ENCODE results near the gene SEMA3G.

The SEMA3G gene

DNA sequence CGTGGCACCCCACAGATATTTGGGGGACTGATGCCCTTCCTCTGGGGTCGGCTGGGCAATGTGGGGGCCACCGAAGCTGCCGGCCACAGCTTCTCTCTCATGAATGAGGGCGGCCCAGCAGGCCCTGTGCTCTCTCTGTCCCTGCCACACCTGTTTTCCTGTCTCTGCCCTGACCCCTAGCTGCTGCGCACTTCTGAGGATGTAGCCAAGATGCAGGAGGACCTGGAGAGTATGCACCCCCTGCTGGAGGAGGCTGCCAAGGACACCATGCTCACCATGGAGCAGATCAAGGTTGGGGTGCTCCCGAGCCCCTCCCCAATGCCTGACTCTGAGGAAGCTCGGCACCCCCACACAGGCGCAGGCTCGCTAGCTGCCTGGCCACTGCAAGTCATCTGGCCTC is 59.7 kb downstream of the SEMA3G start:
- no peak overlapping the region for H3K27ac ChIP-seq (ENCODE audit: low read length)
- no peak for TF ChIP-seq EZH2 (IDR thresholded peaks at IDR 0.05; ENCODE audit: borderline replicate concordance, low read depth, low read length, severe bottlenecking)
- TF ChIP-seq, protein P1, sequence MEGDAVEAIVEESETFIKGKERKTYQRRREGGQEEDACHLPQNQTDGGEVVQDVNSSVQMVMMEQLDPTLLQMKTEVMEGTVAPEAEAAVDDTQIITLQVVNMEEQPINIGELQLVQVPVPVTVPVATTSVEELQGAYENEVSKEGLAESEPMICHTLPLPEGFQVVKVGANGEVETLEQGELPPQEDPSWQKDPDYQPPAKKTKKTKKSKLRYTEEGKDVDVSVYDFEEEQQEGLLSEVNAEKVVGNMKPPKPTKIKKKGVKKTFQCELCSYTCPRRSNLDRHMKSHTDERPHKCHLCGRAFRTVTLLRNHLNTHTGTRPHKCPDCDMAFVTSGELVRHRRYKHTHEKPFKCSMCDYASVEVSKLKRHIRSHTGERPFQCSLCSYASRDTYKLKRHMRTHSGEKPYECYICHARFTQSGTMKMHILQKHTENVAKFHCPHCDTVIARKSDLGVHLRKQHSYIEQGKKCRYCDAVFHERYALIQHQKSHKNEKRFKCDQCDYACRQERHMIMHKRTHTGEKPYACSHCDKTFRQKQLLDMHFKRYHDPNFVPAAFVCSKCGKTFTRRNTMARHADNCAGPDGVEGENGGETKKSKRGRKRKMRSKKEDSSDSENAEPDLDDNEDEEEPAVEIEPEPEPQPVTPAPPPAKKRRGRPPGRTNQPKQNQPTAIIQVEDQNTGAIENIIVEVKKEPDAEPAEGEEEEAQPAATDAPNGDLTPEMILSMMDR (IDR thresholded peaks at IDR 0.05; ENCODE audit: borderline replicate concordance, extremely low read depth, low read length, poor library complexity, severe bottlenecking): peak; percentile 65
- no peaks in the 10 kb centered on the region; the same call in 1 of the 2 replicates for H4K20me1 ChIP-seq (ENCODE audit: insufficient read depth, low read length)
- ATAC-seq (ENCODE audit: insufficient read depth, low read depth) (peak; percentile 73), DNase-seq (peak; percentile 51)
- H3K4me3 ChIP-seq (ENCODE audit: low read depth in 1 of 2, low read length in 2 of 2): no peak overlapping the region
- H3K4me1 ChIP-seq (ENCODE audit: insufficient read depth, low read length): no peaks in the 10 kb centered on the region
- no peak overlapping the region for H2AFZ ChIP-seq (ENCODE audit: low read depth, low read length)
- no peaks in the 10 kb centered on the region for H3K79me2 ChIP-seq (ENCODE audit: insufficient read depth, low read length)
- H3K9ac ChIP-seq (ENCODE audit: low read depth, low read length): no peak overlapping the region
- H3K27me3 ChIP-seq (ENCODE audit: insufficient read depth, low read length, poor library complexity): no peaks in the 10 kb centered on the region
- H3K9me3 ChIP-seq (ENCODE audit: insufficient read depth, low read length, severe bottlenecking): no peaks in the 10 kb centered on the region
- H3K4me2 ChIP-seq (ENCODE audit: insufficient read depth, low read length): no peak overlapping the region
- no peaks in the 10 kb centered on the region for H3K36me3 ChIP-seq (ENCODE audit: insufficient read depth, low read length)

GRCh38 chr3:52384019-52384761 is 60.7 kb downstream of the SEMA3G start:
- no peak overlapping the region; the same call in 1 of the 2 replicates for H3K27ac ChIP-seq (ENCODE audit: low read length)
- no peak for ATAC-seq (ENCODE audit: insufficient read depth, low read depth)
- TF ChIP-seq, protein P1 (IDR thresholded peaks at IDR 0.05; ENCODE audit: borderline replicate concordance, extremely low read depth, low read length, poor library complexity, severe bottlenecking): no peak
- no peak for TF ChIP-seq EZH2 (IDR thresholded peaks at IDR 0.05; ENCODE audit: borderline replicate concordance, low read depth, low read length, severe bottlenecking)

GRCh38 chr3:52383446-52383845 is 61.5 kb downstream of the SEMA3G start:
- Histone ChIP-seq H3K9me3 (ENCODE audit: insufficient read depth, low read length, severe bottlenecking) (no peaks in the 10 kb centered on the region), H3K9ac (ENCODE audit: low read depth, low read length) (no peak overlapping the region)

More at GRCh38 chr3:52384019-52384761, 60.7 kb downstream of the SEMA3G start:
- H4K20me1 ChIP-seq (ENCODE audit: insufficient read depth, low read length): no peaks in the 10 kb centered on the region; the same call in 1 of the 2 replicates
- H3K9ac ChIP-seq (ENCODE audit: low read depth, low read length): no peak overlapping the region
- no peaks in the 10 kb centered on the region for H3K9me3 ChIP-seq (ENCODE audit: insufficient read depth, low read length, severe bottlenecking)
- no peak overlapping the region for H2AFZ ChIP-seq (ENCODE audit: low read depth, low read length)
- no peaks in the 10 kb centered on the region for H3K27me3 ChIP-seq (ENCODE audit: insufficient read depth, low read length, poor library complexity)
- H3K36me3 ChIP-seq (ENCODE audit: insufficient read depth, low read length): no peaks in the 10 kb centered on the region
- no peaks in the 10 kb centered on the region for H3K79me2 ChIP-seq (ENCODE audit: insufficient read depth, low read length)
- H3K4me2 ChIP-seq (ENCODE audit: insufficient read depth, low read length): no peak overlapping the region
- H3K4me3 ChIP-seq (ENCODE audit: low read depth in 1 of 2, low read length in 2 of 2): no peak overlapping the region
- DNase-seq: no peak
- no peaks in the 10 kb centered on the region for H3K4me1 ChIP-seq (ENCODE audit: insufficient read depth, low read length)

More at GRCh38 chr3:52383446-52383845, 61.5 kb downstream of the SEMA3G start:
- Histone ChIP-seq H3K4me1 (ENCODE audit: insufficient read depth, low read length) (no peaks in the 10 kb centered on the region), H3K36me3 (ENCODE audit: insufficient read depth, low read length) (no peaks in the 10 kb centered on the region), H4K20me1 (ENCODE audit: insufficient read depth, low read length) (no peaks in the 10 kb centered on the region; the same call in 1 of the 2 replicates), H2AFZ (ENCODE audit: low read depth, low read length) (no peak overlapping the region), H3K27ac (ENCODE audit: low read length) (no peak overlapping the region), H3K4me2 (ENCODE audit: insufficient read depth, low read length) (no peak overlapping the region), H3K4me3 (ENCODE audit: low read depth in 1 of 2, low read length in 2 of 2) (no peak overlapping the region), H3K79me2 (ENCODE audit: insufficient read depth, low read length) (no peaks in the 10 kb centered on the region), H3K27me3 (ENCODE audit: insufficient read depth, low read length, poor library complexity) (no peaks in the 10 kb centered on the region)
- TF ChIP-seq EZH2 (IDR thresholded peaks at IDR 0.05; ENCODE audit: borderline replicate concordance, low read depth, low read length, severe bottlenecking): no peak
- TF ChIP-seq, protein P1 (IDR thresholded peaks at IDR 0.05; ENCODE audit: borderline replicate concordance, extremely low read depth, low read length, poor library complexity, severe bottlenecking): no peak
- DNase-seq (no peak), ATAC-seq (ENCODE audit: insufficient read depth, low read depth) (no peak)
